T-helper 1 cell treated with Interleukin-12 subunit alpha and Interleukin-12 subunit beta and Interleukin-4 antibody, amounts not matched to agents 30 ng/mL and 1 ng/mL, for 36 hours (primary cell): ENCODE data around the gene RABGAP1. TPM values are rescaled to one million over a fixed set of nuclear protein-coding genes. Genes with fewer than 3 reads are reported as not detected.

Experiments
- intact Hi-C: fragments of 100-400 bp; cut with micrococcal nuclease; formaldehyde crosslinking; loops from one replicate; pipeline ENCODE4 v1.15.1; 2024
- total RNA-seq: library from RNA; stranded (reverse); gene quantifications from 2 replicates; pipeline ENCODE4 v1.2.3, GENCODE V29; 2022

Gene RABGAP1
- total RNA-seq, result 33.9 and 38.1 TPM in 2 replicates

GRCh38 chr9:122940749-122941581 lies at the start of gene RABGAP1:
RABGAP1 (plus strand) TSS chr9:122941020; CDS start chr9:122957060, 16,040 bp downstream.
- intact Hi-C loops, result loop anchor here (1.0 to 10.0 kb wide), 12 partner anchors 10 to 994 kb away; partner anchors contain the start of genes DENND1A, MORN5, MRRF and NDUFA8

GRCh38 chr9:122897969-122898368 lies 42.9 kb upstream of the RABGAP1 start:
- intact Hi-C loops, result no loop called here

GRCh38 chr9:122900791-122901190 lies 40.0 kb upstream of the RABGAP1 start:
- intact Hi-C loops, result loop anchor here (10.0 kb wide), 1 partner anchor 746 kb away; the partner anchor contains the start of genes MORN5 and NDUFA8

GRCh38 chr9:122904466-122904822 lies 36.4 kb upstream of the RABGAP1 start:
- intact Hi-C loops, result loop anchor here (2.0 to 10.0 kb wide), 4 partner anchors 364 to 750 kb away; partner anchors contain the start of genes MORN5, NDUFA8 and STRBP

- intact Hi-C loops, result loop anchor here (1.0 to 10.0 kb wide), 12 partner anchors 8 to 812 kb away; partner anchors contain the start of genes MORN5, MRRF, NDUFA8 and PDCL
These were observed 35.8 kb upstream of the RABGAP1 start, which contains the start of gene RC3H2 for GRCh38 chr9:122904823-122905710. RC3H2 (minus strand) TSS chr9:122905359; CDS start chr9:122897509, 7,850 bp downstream.

- intact Hi-C loops, result loop anchor here (5.0 to 10.0 kb wide), 2 partner anchors 321 to 751 kb away; partner anchors contain the start of genes MORN5 and NDUFA8
These were observed 34.7 kb upstream of the RABGAP1 start for GRCh38 chr9:122906122-122906521.

- intact Hi-C loops, result no loop called here
These were observed 28.2 kb upstream of the RABGAP1 start for GRCh38 chr9:122912671-122912963.

GRCh38 chr9:122912964-122913673 lies 27.7 kb upstream of the RABGAP1 start, which contains the start of gene ZBTB6:
ZBTB6 (minus strand) TSS chr9:122913323; CDS start chr9:122912072, 1,251 bp downstream.
- intact Hi-C loops, result loop anchor here (1.0 kb wide), 4 partner anchors 8 to 78 kb away; partner anchors contain the start of genes RC3H2 and ZBTB26

- intact Hi-C loops, result no loop called here
These were observed 22.5 kb upstream of the RABGAP1 start for GRCh38 chr9:122918310-122918709.

- intact Hi-C loops, result no loop called here
These were observed 18.1 kb upstream of the RABGAP1 start for GRCh38 chr9:122922713-122923112.

- intact Hi-C loops, result no loop called here
These were observed 16.9 kb upstream of the RABGAP1 start for GRCh38 chr9:122923947-122924346.

GRCh38 chr9:122929796-122930354 lies 10.9 kb upstream of the RABGAP1 start:
- intact Hi-C loops, result loop anchor here (5.0 to 10.0 kb wide), 2 partner anchors 1487 to 1935 kb away; partner anchors contain the start of genes ARPC5L, PSMB7 and RPL35

GRCh38 chr9:122930541-122931225 lies 10.1 kb upstream of the RABGAP1 start:
- intact Hi-C loops, result loop anchor here (1.0 to 10.0 kb wide), 6 partner anchors 10 to 1934 kb away; partner anchors contain the start of genes ARPC5L, PDCL, PSMB7 and RC3H2

- intact Hi-C loops, result loop anchor here (1.0 to 10.0 kb wide), 6 partner anchors 9 to 1933 kb away; partner anchors contain the start of genes ARPC5L, PDCL, PSMB7 and RC3H2
These were observed 9.3 kb upstream of the RABGAP1 start, which contains the start of gene ZBTB26 for GRCh38 chr9:122931226-122932121. ZBTB26 (minus strand) TSS chr9:122931512; CDS start chr9:122919934, 11,578 bp downstream.

- intact Hi-C loops, result loop anchor here (10.0 kb wide), 1 partner anchor 1928 kb away; the partner anchor contains the start of genes ARPC5L and RPL35
These were observed 4.4 kb upstream of the RABGAP1 start for GRCh38 chr9:122936464-122936863.

GRCh38 chr9:122936883-122937282 lies 3.9 kb upstream of the RABGAP1 start:
- intact Hi-C loops, result loop anchor here (10.0 kb wide), 1 partner anchor 1928 kb away; the partner anchor contains the start of genes ARPC5L and RPL35

GRCh38 chr9:122939601-122940000 lies 1.2 kb upstream of the RABGAP1 start:
- intact Hi-C loops, result loop anchor here (10.0 kb wide), 1 partner anchor 1925 kb away; the partner anchor contains the start of genes ARPC5L and RPL35

GRCh38 chr9:122940454-122940748 lies 419 bp upstream of the RABGAP1 start:
- intact Hi-C loops, result loop anchor here (1.0 to 10.0 kb wide), 11 partner anchors 9 to 994 kb away; partner anchors contain the start of genes DENND1A, MORN5, MRRF and NDUFA8
